GM12864 (cell line): ENCODE results near the gene SOX8.

Source experiments
- DNase-seq: peaks from one replicate; pipeline ENCODE4 v3.0.0-alpha.2; 2011; ENCODE audit warnings: low read depth
- H3K4me3 ChIP-seq: 2 replicates; pipeline ENCODE4 v1.5.1; 2011; ENCODE audit warnings: mild to moderate bottlenecking, low read depth, low read length, control low read depth
- TF ChIP-seq, protein P1 (sequence below): IDR thresholded peaks from 2 replicates; pipeline ENCODE4 v1.5.1; 2011; ENCODE audit warnings: low read depth, mild to moderate bottlenecking, moderate library complexity, low read length, control low read depth, inconsistent platforms; ENCODE audit errors: missing control alignments

The SOX8 gene

DNA sequence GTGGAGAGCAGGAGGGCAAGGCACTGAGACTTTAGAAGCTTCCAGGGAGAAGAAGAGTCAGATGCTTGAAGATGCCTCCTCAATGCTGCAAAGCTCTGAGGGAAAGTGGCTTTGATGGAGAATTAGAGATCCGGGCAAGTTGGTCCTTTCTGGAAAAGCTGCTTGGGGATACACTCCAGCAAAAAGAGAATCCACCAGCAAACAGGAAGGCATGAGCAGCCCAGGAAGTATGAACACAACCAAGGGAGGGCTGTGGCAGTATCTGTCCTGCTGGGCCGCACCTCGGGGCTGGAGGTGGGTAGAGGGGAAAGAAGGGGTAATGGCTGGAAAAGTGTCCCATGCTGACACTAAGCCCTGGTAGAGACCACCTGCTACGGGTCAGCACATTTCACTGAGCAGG, 16.1 kb upstream of the SOX8 start:
- no peak overlapping the region for H3K4me3 ChIP-seq
- TF ChIP-seq, protein P1, sequence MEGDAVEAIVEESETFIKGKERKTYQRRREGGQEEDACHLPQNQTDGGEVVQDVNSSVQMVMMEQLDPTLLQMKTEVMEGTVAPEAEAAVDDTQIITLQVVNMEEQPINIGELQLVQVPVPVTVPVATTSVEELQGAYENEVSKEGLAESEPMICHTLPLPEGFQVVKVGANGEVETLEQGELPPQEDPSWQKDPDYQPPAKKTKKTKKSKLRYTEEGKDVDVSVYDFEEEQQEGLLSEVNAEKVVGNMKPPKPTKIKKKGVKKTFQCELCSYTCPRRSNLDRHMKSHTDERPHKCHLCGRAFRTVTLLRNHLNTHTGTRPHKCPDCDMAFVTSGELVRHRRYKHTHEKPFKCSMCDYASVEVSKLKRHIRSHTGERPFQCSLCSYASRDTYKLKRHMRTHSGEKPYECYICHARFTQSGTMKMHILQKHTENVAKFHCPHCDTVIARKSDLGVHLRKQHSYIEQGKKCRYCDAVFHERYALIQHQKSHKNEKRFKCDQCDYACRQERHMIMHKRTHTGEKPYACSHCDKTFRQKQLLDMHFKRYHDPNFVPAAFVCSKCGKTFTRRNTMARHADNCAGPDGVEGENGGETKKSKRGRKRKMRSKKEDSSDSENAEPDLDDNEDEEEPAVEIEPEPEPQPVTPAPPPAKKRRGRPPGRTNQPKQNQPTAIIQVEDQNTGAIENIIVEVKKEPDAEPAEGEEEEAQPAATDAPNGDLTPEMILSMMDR: no peak
- no peak for DNase-seq

DNA sequence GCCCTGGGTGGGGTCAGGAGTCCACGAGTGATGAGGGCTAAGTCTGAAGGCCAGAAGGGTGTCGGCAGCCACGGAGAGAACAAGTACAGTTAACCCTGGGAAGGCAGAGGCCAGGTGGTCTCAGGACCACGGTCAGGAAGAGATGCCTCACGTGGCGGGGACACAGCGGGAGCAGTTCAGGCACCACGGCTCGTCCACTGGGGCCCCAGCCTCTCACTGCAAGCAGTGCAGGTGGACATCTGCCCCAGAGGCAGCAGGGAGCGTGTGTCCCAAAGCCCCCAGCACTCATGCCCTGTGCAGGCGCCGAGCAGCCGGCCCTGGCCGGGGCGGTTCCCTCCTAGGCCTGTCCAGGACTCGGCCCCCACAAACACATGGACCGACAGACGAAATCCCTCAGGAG, 15.5 kb upstream of the SOX8 start:
- no peak for DNase-seq
- TF ChIP-seq, protein P1: no peak
- H3K4me3 ChIP-seq: no peak overlapping the region

DNA sequence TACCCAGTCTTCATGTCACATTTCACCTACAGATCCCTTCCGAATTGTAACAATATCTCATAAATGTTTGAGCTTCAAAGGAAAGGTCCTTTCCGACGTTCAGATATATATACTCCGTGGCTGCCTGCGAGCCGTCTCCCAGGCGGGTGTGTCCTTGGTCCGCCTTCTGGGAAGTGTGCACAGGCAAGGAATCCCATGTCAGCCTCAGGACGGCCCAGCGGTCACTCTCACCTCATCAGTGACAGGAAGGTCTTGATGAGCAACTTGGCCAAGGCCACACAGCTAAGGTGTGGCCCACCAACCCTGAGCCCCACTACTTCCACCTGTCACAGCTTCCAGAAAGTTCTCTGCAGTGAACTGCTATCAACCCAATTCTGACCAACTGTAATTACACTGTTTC, 15.1 kb upstream of the SOX8 start:
- TF ChIP-seq, protein P1: no peak
- no peak overlapping the region for H3K4me3 ChIP-seq
- no peak for DNase-seq

DNA sequence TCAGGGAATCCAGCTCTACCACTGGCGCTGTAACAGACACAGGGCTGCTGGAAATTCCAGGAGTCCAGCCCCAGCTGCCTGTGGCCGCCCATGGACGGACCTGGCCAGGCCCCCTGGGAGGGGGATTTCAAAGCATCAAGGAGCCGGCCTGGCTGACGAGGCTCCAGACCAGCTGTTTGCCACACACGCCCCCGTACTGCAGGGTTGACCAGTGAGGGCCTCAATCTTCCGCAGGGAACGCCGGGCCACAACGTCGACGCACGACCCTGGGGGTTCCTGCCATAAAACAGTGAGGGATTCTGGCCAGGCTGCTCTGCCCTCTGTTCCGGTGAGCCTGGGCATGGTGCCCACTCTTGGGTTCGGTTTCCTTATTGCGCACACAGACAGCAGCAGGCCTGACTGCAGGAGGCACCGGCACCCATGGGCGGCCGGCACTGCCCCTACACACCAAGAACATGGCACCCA, 14.5 kb upstream of the SOX8 start:
- TF ChIP-seq, protein P1: no peak
- H3K4me3 ChIP-seq: no peak overlapping the region
- no peak for DNase-seq

DNA sequence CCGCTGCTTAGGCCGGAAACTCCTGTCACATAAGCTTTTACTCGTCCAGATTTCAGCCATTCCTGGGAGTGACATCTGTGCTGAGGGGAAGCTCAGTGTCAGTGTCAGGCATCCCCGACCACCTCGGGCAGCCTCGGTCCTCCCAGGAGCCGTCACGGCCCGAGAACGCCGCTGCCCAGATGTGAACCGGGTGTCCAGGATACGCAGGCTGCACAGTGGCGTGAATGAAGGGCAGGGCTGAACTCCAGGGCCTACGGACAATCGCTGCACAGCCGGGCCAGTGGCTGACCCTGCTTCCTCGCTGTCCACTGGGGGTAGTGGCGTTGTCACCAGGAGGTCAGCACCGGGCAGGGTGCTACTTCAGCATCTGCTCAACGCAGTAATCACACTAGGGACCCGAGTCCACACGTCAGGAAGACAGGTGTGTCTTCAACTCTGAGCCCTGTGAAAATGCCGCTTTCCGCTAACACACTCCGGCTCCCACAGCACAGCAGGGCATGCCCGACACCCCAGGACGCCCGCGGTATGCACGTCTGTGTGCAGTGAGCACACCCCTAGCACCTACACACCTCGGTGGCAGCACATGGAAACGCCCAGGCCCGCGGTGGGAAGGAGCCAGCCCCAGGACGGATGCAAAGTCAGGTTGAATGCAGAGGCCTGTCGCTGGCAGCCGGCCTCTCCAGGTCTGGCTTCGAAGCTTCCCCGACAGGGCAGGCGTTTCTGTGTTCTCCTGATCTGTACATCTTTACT, 13.8 kb upstream of the SOX8 start:
- TF ChIP-seq, protein P1: no peak
- DNase-seq: no peak
- H3K4me3 ChIP-seq: no peak overlapping the region

DNA sequence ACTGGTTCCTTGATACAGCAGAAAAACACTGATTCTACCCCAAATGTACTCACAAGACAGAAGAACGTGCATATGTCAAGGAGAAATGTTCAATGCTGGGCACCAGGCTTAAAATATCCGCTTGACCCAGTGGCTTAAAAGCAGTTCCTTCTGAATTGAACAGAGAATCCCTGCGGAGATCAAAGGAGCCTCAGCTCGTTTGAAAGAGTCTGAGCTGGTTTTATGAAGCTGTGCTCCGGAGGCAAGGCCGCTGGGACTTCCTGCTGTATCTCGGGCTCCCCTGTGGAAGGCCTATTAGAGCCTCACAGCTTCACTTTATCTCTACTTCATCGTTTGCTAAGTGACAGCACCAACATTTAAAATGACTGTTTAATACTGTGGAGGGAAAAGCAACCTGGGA, 12.9 kb upstream of the SOX8 start:
- DNase-seq: no peak

More for the DNA sequence above, 12.9 kb upstream of the SOX8 start:
- TF ChIP-seq, protein P1: no peak
- no peak overlapping the region for H3K4me3 ChIP-seq
